H1 (cell line): ENCODE data around the gene ZPR1.

Experiments
- CBX5 ChIP-seq: fragments of 300-800, 300-1000 bp; sonication (generic); IDR thresholded peaks from 2 replicates; pipeline ENCODE4 v1.7.1; 2016; ENCODE audit warnings: antibody characterized with exemption, low read length, low read depth
- EZH2 ChIP-seq: fragments of 200-600 bp; sonication (generic); IDR thresholded peaks from 2 replicates; pipeline ENCODE4 v1.7.1; 2012; ENCODE audit warnings: low read depth, mild to moderate bottlenecking, moderate library complexity, low read length, inconsistent platforms; ENCODE audit not compliant: severe bottlenecking
- NRF1 ChIP-seq: IDR thresholded peaks from 2 replicates; pipeline ENCODE4 v1.6.1; 2011; ENCODE audit warnings: mild to moderate bottlenecking, low read depth, low read length, improper control_type of control experiment
- POLR2A ChIP-seq, 2 experiments: IDR thresholded peaks; 1 replicate in 1 of 2; 2 replicates in 1 of 2; pipeline ENCODE4 v1.6.1; 2011; ENCODE audit warnings: low read depth in 2 of 2, low read length in 2 of 2, mild to moderate bottlenecking in 2 of 2; ENCODE audit errors: control extremely low read depth in 1 of 2
- TAF1 ChIP-seq: IDR thresholded peaks from 2 replicates; pipeline ENCODE4 v1.6.1; 2011; ENCODE audit warnings: mild to moderate bottlenecking, low read depth, low read length
- ZNF274 ChIP-seq: IDR thresholded peaks from 2 replicates; pipeline ENCODE4 v1.7.0; 2012; ENCODE audit warnings: low read length, borderline replicate concordance; ENCODE audit errors: extremely low read depth
- TF ChIP-seq, protein P1 (sequence below), 3 experiments: IDR thresholded peaks; 1 replicate in 2 of 3; 2 replicates in 1 of 3; pipeline versions ENCODE4 v1.5.1 to v1.6.1; 2011; ENCODE audit warnings: low read length in 3 of 3, mild to moderate bottlenecking in 3 of 3, inconsistent platforms in 2 of 3, low read depth in 1 of 3, moderate library complexity in 1 of 3; ENCODE audit not compliant: insufficient read depth in 1 of 3; ENCODE audit errors: control extremely low read depth in 1 of 3

DNA sequence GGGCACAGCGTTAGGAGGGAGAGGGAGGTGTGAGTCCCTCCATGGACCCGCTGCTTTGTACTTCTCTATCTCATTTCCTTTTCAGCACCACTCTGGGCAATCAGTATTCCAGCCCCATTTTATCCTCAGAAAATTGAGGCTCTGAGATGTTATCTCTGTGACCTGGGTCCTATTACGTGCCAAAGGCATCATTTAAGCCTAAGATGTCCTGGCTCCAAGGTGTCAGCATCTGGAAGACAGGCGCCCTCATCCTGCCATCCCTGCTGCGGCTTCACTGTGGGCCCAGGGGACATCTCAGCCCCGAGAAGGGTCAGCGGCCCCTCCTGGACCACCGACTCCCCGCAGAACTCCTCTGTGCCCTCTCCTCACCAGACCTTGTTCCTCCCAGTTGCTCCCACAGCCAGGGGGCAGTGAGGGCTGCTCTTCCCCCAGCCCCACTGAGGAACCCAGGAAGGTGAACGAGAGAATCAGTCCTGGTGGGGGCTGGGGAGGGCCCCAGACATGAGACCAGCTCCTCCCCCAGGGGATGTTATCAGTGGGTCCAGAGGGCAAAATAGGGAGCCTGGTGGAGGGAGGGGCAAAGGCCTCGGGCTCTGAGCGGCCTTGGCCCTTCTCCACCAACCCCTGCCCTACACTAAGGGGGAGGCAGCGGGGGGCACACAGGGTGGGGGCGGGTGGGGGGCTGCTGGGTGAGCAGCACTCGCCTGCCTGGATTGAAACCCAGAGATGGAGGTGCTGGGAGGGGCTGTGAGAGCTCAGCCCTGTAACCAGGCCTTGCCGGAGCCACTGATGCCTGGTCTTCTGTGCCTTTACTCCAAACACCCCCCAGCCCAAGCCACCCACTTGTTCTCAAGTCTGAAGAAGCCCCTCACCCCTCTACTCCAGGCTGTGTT, 41.1 kb upstream of the ZPR1 start:
- TF ChIP-seq EZH2, result no peak
- TF ChIP-seq, protein P1, sequence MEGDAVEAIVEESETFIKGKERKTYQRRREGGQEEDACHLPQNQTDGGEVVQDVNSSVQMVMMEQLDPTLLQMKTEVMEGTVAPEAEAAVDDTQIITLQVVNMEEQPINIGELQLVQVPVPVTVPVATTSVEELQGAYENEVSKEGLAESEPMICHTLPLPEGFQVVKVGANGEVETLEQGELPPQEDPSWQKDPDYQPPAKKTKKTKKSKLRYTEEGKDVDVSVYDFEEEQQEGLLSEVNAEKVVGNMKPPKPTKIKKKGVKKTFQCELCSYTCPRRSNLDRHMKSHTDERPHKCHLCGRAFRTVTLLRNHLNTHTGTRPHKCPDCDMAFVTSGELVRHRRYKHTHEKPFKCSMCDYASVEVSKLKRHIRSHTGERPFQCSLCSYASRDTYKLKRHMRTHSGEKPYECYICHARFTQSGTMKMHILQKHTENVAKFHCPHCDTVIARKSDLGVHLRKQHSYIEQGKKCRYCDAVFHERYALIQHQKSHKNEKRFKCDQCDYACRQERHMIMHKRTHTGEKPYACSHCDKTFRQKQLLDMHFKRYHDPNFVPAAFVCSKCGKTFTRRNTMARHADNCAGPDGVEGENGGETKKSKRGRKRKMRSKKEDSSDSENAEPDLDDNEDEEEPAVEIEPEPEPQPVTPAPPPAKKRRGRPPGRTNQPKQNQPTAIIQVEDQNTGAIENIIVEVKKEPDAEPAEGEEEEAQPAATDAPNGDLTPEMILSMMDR (IDR thresholded peaks at IDR 0.05; ENCODE audit: control extremely low read depth in 1 of 3, insufficient read depth in 1 of 3, low read depth in 1 of 3, low read length in 3 of 3), result no peak
- TF ChIP-seq NRF1, result no peak
- no peak for TF ChIP-seq ZNF274
- no peak for TF ChIP-seq POLR2A (IDR thresholded peaks at IDR 0.05; ENCODE audit: control extremely low read depth in 1 of 2, low read depth in 2 of 2, low read length in 2 of 2)
- TF ChIP-seq CBX5, result no peak
- TF ChIP-seq TAF1, result no peak
